H1 (cell line): Measurements from ENCODE around the gene HES5. TPM values are rescaled to one million over a fixed set of nuclear protein-coding genes. Genes with fewer than 3 reads are reported as not detected.

Source experiments
- CTCF ChIA-PET: fragments of 300-600 bp; sonication (Branson Sonifier 250); formaldehyde crosslinking; loops from one replicate; lab custom pipeline; 2021; ENCODE audit not compliant: partially characterized antibody; lab: Charles Lee
- POLR2A ChIA-PET: fragments of 300-600 bp; sonication (Branson Sonifier 250); formaldehyde crosslinking; loops from one replicate; lab custom pipeline; 2021; ENCODE audit warnings: inconsistent platforms; ENCODE audit not compliant: partially characterized antibody; lab: Charles Lee
- DNase-seq, 2 experiments: peaks; one replicate each; pipeline versions ENCODE4 v3.0.0 to v3.0.0-alpha.2; 2010 to 2022; ENCODE audit warnings: low spot score in 2 of 2, low read depth in 1 of 2, mixed read lengths in 1 of 2
- FAIRE-seq: peaks from 2 replicates; lab custom pipeline; 2011; peaks lifted over from hg19 to GRCh38; lab: Jason Lieb, UNC
- H2AFZ ChIP-seq: 2 replicates; pipeline ENCODE4 v1.8.1; 2012; ENCODE audit warnings: low read length, inconsistent platforms
- H2AK5ac ChIP-seq: 2 replicates; pipeline ENCODE4 v1.6.1; 2013; ENCODE audit warnings: low read depth, low read length
- H2BK120ac ChIP-seq: replicated peaks from 2 replicates; pipeline ENCODE3; 2013; ENCODE audit warnings: low read depth, low read length, inconsistent platforms
- H2BK12ac ChIP-seq: 2 replicates; pipeline ENCODE4 v1.6.1; 2013; ENCODE audit warnings: low read depth, low read length
- H2BK15ac ChIP-seq: 2 replicates; pipeline ENCODE4 v1.6.1; 2013; ENCODE audit warnings: low read length
- H2BK20ac ChIP-seq: 2 replicates; pipeline ENCODE4 v1.6.1; 2013; ENCODE audit warnings: low read length
- H2BK5ac ChIP-seq: 2 replicates; pipeline ENCODE4 v1.6.1; 2013; ENCODE audit warnings: low read depth, low read length
- H3K14ac ChIP-seq: 2 replicates; pipeline ENCODE4 v1.6.1; 2013; ENCODE audit warnings: inconsistent platforms; ENCODE audit not compliant: insufficient read length
- H3K18ac ChIP-seq: 2 replicates; pipeline ENCODE4 v1.6.1; 2013; ENCODE audit warnings: low read length; ENCODE audit errors: extremely low read depth
- H3K23ac ChIP-seq: 2 replicates; pipeline ENCODE4 v1.6.1; 2013; ENCODE audit warnings: inconsistent platforms; ENCODE audit not compliant: insufficient read length
- H3K23me2 ChIP-seq: 2 replicates; pipeline ENCODE4 v1.6.1; 2013; ENCODE audit warnings: low read depth, low read length
- H3K27ac ChIP-seq: 2 replicates; pipeline ENCODE4 v1.6.1; 2011; ENCODE audit warnings: low read depth, low read length, inconsistent platforms
- H3K27me3 ChIP-seq, 4 experiments: replicated peaks in 1 of 4; 1 replicate in 1 of 4; 2 replicates in 3 of 4; pipeline versions ENCODE4 v1.6.1 to v1.8.1; 2011 to 2013; ENCODE audit warnings: low read length in 3 of 4, mild to moderate bottlenecking in 3 of 4, inconsistent platforms in 2 of 4, mixed read lengths in 2 of 4, moderate library complexity in 1 of 4; ENCODE audit not compliant: control insufficient read depth in 3 of 4, insufficient read depth in 3 of 4; ENCODE audit errors: extremely low read depth in 1 of 4
- H3K36me3 ChIP-seq, 4 experiments: 2 replicates each; pipeline versions ENCODE4 v1.6.1 to v1.8.1; 2011 to 2013; ENCODE audit warnings: mild to moderate bottlenecking in 4 of 4, low read length in 3 of 4, moderate library complexity in 2 of 4, control low read depth in 1 of 4, inconsistent platforms in 1 of 4; ENCODE audit not compliant: insufficient read depth in 4 of 4, control insufficient read depth in 2 of 4
- H3K4ac ChIP-seq: replicated peaks from 2 replicates; pipeline ENCODE3; 2013; ENCODE audit warnings: low read length, low read depth, mixed read lengths, inconsistent platforms; ENCODE audit not compliant: insufficient read length
- H3K4me1 ChIP-seq, 4 experiments: replicated peaks in 1 of 4; 1 replicate in 1 of 4; 2 replicates in 3 of 4; pipeline versions ENCODE4 v1.6.1 to v1.8.1; 2011 to 2013; ENCODE audit warnings: low read length in 3 of 4, inconsistent platforms in 2 of 4, mixed read lengths in 1 of 4; ENCODE audit not compliant: insufficient read depth in 4 of 4, control insufficient read depth in 3 of 4
- H3K4me2 ChIP-seq, 2 experiments: 2 replicates each; pipeline versions ENCODE4 v1.6.1 to v1.8.1; 2011 to 2013; ENCODE audit warnings: low read depth in 2 of 2, low read length in 2 of 2, control low read depth in 1 of 2, inconsistent platforms in 1 of 2, mild to moderate bottlenecking in 1 of 2; ENCODE audit not compliant: insufficient read depth in 1 of 2
- H3K4me3 ChIP-seq, 4 experiments: fragments of 200-600, 300-600 bp in 1 of 4; sonication (generic), shearing (Covaris generic), sonication (Bioruptor Twin) in 1 of 4; 2 replicates each; pipeline versions ENCODE4 v1.5.1 to v1.8.1; 2011 to 2016; ENCODE audit warnings: low read length in 4 of 4, low read depth in 3 of 4, control low read depth in 2 of 4, inconsistent platforms in 2 of 4, mild to moderate bottlenecking in 2 of 4, mixed read lengths in 1 of 4, moderate library complexity in 1 of 4; ENCODE audit not compliant: insufficient read depth in 2 of 4; ENCODE audit errors: extremely low read depth in 1 of 4
- H3K56ac ChIP-seq: replicated peaks from 2 replicates; pipeline ENCODE3; 2013; ENCODE audit warnings: low read depth, mild to moderate bottlenecking, mixed read lengths, low read length, inconsistent platforms; ENCODE audit not compliant: insufficient read length
- H3K79me1 ChIP-seq: 2 replicates; pipeline ENCODE4 v1.6.1; 2013; ENCODE audit warnings: low read depth, low read length, control low read depth
- H3K79me2 ChIP-seq, 2 experiments: 2 replicates each; pipeline versions ENCODE4 v1.6.1 to v1.8.1; 2012 to 2013; ENCODE audit warnings: low read length in 2 of 2, mild to moderate bottlenecking in 2 of 2, inconsistent platforms in 1 of 2; ENCODE audit not compliant: insufficient read depth in 2 of 2, control insufficient read depth in 1 of 2
- H3K9ac ChIP-seq, 4 experiments: replicated peaks in 1 of 4; 1 replicate in 1 of 4; 2 replicates in 3 of 4; pipeline versions ENCODE4 v1.6.1 to v1.8.1; 2011 to 2013; ENCODE audit warnings: low read depth in 3 of 4, low read length in 3 of 4, control low read depth in 2 of 4, mild to moderate bottlenecking in 2 of 4, moderate library complexity in 2 of 4, inconsistent platforms in 1 of 4; ENCODE audit errors: extremely low read depth in 1 of 4
- H3K9me3 ChIP-seq, 2 experiments: 2 replicates each; pipeline versions ENCODE4 v1.6.1 to v1.8.1; 2012 to 2013; ENCODE audit warnings: mild to moderate bottlenecking in 2 of 2, moderate library complexity in 2 of 2, control low read depth in 1 of 2, inconsistent platforms in 1 of 2, low read depth in 1 of 2, low read length in 1 of 2, mixed read lengths in 1 of 2; ENCODE audit not compliant: insufficient read depth in 2 of 2
- H4K20me1 ChIP-seq, 2 experiments: replicated peaks in 1 of 2; 2 replicates each; pipeline versions ENCODE3 to v1.8.1; 2011 to 2013; ENCODE audit warnings: inconsistent platforms in 2 of 2, low read length in 2 of 2, mild to moderate bottlenecking in 1 of 2; ENCODE audit not compliant: insufficient read depth in 2 of 2, control insufficient read depth in 1 of 2
- H4K5ac ChIP-seq: 2 replicates; pipeline ENCODE4 v1.6.1; 2013; ENCODE audit warnings: low read length, low read depth, mixed read lengths, inconsistent platforms; ENCODE audit not compliant: insufficient read length
- H4K8ac ChIP-seq: 2 replicates; pipeline ENCODE4 v1.8.0; 2013; ENCODE audit warnings: mild to moderate bottlenecking, moderate library complexity, low read length, inconsistent platforms; ENCODE audit not compliant: insufficient read depth; ENCODE audit errors: extremely low read depth
- H4K91ac ChIP-seq: replicated peaks from 2 replicates; pipeline ENCODE3; 2013; ENCODE audit warnings: low read length, mixed read lengths, inconsistent platforms; ENCODE audit not compliant: insufficient read length
- BCL11A ChIP-seq, 2 experiments: IDR thresholded peaks; one replicate each; pipeline ENCODE4 v1.6.1; 2011; ENCODE audit warnings: low read depth in 2 of 2, low read length in 2 of 2, mild to moderate bottlenecking in 2 of 2
- CBX8 ChIP-seq: fragments of 300-800, 300-1000 bp; sonication (generic); IDR thresholded peaks from 2 replicates; pipeline ENCODE4 v1.7.1; 2016; ENCODE audit warnings: low read depth, low read length, borderline replicate concordance
- CHD2 ChIP-seq: IDR thresholded peaks from 2 replicates; pipeline ENCODE4 v1.6.1; 2012; ENCODE audit warnings: low read length, improper control_type of control experiment
- HDAC2 ChIP-seq, 2 experiments: fragments of 300-600 bp in 1 of 2; sonication (generic) in 1 of 2; IDR thresholded peaks; 2 replicates each; pipeline ENCODE4 v1.6.1; 2011 to 2012; ENCODE audit warnings: low read depth in 2 of 2, low read length in 2 of 2, mild to moderate bottlenecking in 2 of 2, moderate library complexity in 2 of 2, borderline replicate concordance in 1 of 2, inconsistent platforms in 1 of 2
- KDM4A ChIP-seq: IDR thresholded peaks from one replicate; pipeline ENCODE4 v1.7.1; 2012; ENCODE audit warnings: low read depth, mild to moderate bottlenecking, moderate library complexity, low read length, inconsistent platforms; ENCODE audit not compliant: severe bottlenecking
- NRF1 ChIP-seq: IDR thresholded peaks from 2 replicates; pipeline ENCODE4 v1.6.1; 2011; ENCODE audit warnings: mild to moderate bottlenecking, low read depth, low read length, improper control_type of control experiment
- POLR2AphosphoS5 ChIP-seq: IDR thresholded peaks from 2 replicates; pipeline ENCODE4 v1.6.1; 2011; ENCODE audit warnings: low read depth, low read length
- WGBS, 2 experiments: shearing (Covaris generic) in 1 of 2; methylation state at CpG; one replicate each; pipeline versions ENCODE4 v1.1.6 to v1.1.7; 2013 to 2015; ENCODE audit warnings: low lambda C conversion rate in 2 of 2, mixed read lengths in 2 of 2, inconsistent platforms in 1 of 2, low coverage in 1 of 2, missing lambda C conversion rate in 1 of 2; ENCODE audit not compliant: insufficient replicate concordance in 2 of 2, insufficient coverage in 1 of 2, insufficient read length in 1 of 2; ENCODE audit errors: extremely low coverage in 1 of 2, missing lambda C conversion rate in 1 of 2; 5-methylcytosine and 5-hydroxymethylcytosine counted together
- polyA plus RNA-seq, 7 experiments: library from polyadenylated mRNA; depleted of rRNA in 3 of 7; stranded (reverse) in 5 of 7; unstranded in 2 of 7; fragments of >200 nt in 5 of 7; fragments of 200-250 nt in 2 of 7; gene quantifications; 1 replicate in 5 of 7; 2 replicates in 1 of 7; 4 replicates in 1 of 7; pipeline versions ENCODE4 v1.2.1 to v1.2.3, GENCODE V29; 2011 to 2013; ENCODE audit warnings: missing spikeins in 2 of 7, mixed read lengths in 2 of 7
- total RNA-seq: library from RNA; stranded (reverse); fragmentation: NEBNext Ultra II Directional; extraction: Animal tissue kit (Norgen Biotek cat#: 25700); gene quantifications from 2 replicates; pipeline ENCODE4 v1.2.1, GENCODE V29; 2021

The HES5 gene
- total and polyA plus RNA-seq, 2 of the 8 experiments (the other 6 are each of a cell fraction or from before 2014, with no cell fraction given), result 0.22 TPM; not detected in 1

GRCh38 chr1:2528611-2528965 lies 1.5 kb downstream of the HES5 start:
- H3K27ac ChIP-seq, result no peak overlapping the region
- ChIA-PET POLR2A (interaction anchor here (0.9 to 1.4 kb wide), 3 partner anchors 24 to 57 kb away, joined by 3 to 5 read pairs (median 4); no protein-coding TSS in a partner anchor), CTCF (interaction anchor here (0.6 to 2.0 kb wide), 6 partner anchors 10 to 98 kb away, joined by 3 to 11 read pairs (median 4); partner anchors contain the start of gene TNFRSF14)
- FAIRE-seq (no peak), DNase-seq (no peak)
- peaks cover 19 to 34% of the 10 kb centered on the region in 2 experiments for H4K20me1 ChIP-seq
- H4K8ac ChIP-seq, result no peak overlapping the region
- WGBS, 2 experiments, result 73% methylated on average over 9 of the region's 10 CpGs; no CpG with 5 or more reads in 1 of the 2 experiments
- no peaks in the 10 kb centered on the region for H3K36me3 ChIP-seq
- H2BK20ac ChIP-seq, result 0 out of 2 replicates have a peak overlapping the region, but pooled peaks have one; percentile 18
- H3K4me2 ChIP-seq, result peak overlapping the region; percentile 53 to 89; a peak in 3 of 4 replicates
- H3K14ac ChIP-seq, result no peak overlapping the region
- H4K91ac ChIP-seq, result no peak overlapping the region
- peaks cover 30 to 69% (median 63%) of the 10 kb centered on the region in 4 experiments for H3K27me3 ChIP-seq
- H3K23me2 ChIP-seq, result peaks cover 7% of the 10 kb centered on the region; the same call in 1 of the 2 replicates
- H3K79me1 ChIP-seq, result peaks cover 17% of the 10 kb centered on the region
- no peak overlapping the region; the same call in 1 of the 2 replicates for H3K18ac ChIP-seq
- 0 out of 2 replicates have a peak overlapping the region, but pooled peaks have one; percentile 27 for H2BK12ac ChIP-seq
- H3K9ac ChIP-seq, result no peak overlapping the region
- no peak overlapping the region for H2AFZ ChIP-seq
- H2BK5ac ChIP-seq, result no peak overlapping the region
- no peak overlapping the region for H2BK15ac ChIP-seq
- H2BK120ac ChIP-seq, result no peak overlapping the region
- peaks cover 0 to 38% (median 20%) of the 10 kb centered on the region in 4 experiments; a peak in 6 of 7 replicates for H3K4me1 ChIP-seq
- no peak overlapping the region for H3K23ac ChIP-seq
- H3K79me2 ChIP-seq, result peaks cover 10 to 24% of the 10 kb centered on the region in 2 experiments
- H4K5ac ChIP-seq, result no peak overlapping the region
- H3K9me3 ChIP-seq, result no peaks in the 10 kb centered on the region
- no peak for TF ChIP-seq NRF1
- peak; percentile 16 for TF ChIP-seq KDM4A
- TF ChIP-seq CBX8, result no peak
- TF ChIP-seq POLR2AphosphoS5, result no peak
- TF ChIP-seq HDAC2 (IDR thresholded peaks at IDR 0.05; ENCODE audit: borderline replicate concordance in 1 of 2, low read depth in 2 of 2, low read length in 2 of 2), result no peak
- TF ChIP-seq CHD2, result no peak
- no peak for TF ChIP-seq BCL11A (IDR thresholded peaks at IDR 0.05; ENCODE audit: low read depth in 2 of 2, low read length in 2 of 2)
- H2AK5ac ChIP-seq, result no peak overlapping the region
- H3K56ac ChIP-seq, result no peak overlapping the region
- H3K4ac ChIP-seq, result peak overlapping the region; percentile 67
- H3K4me3 ChIP-seq, result peak overlapping the region in 1 of 4 experiments; percentile 52; a peak in 1 of 8 replicates
